Neural progenitor cell (in vitro differentiated cells): ENCODE measurements around the gene TCEANC2. TPM values are rescaled to one million over a fixed set of nuclear protein-coding genes. Genes with fewer than 3 reads are reported as not detected.

Source experiments
- DNase-seq: peaks from one replicate; pipeline ENCODE4 v3.0.0-alpha.2; 2016; ENCODE audit warnings: low spot score
- H2AFZ ChIP-seq: fragments of 200-600 bp; sonication (generic); replicated peaks from 2 replicates; pipeline ENCODE4 v1.6.1; 2016; ENCODE audit warnings: antibody characterized with exemption
- H3F3A ChIP-seq: fragments of 200-600 bp; sonication (generic); 2 replicates; pipeline ENCODE4 v1.6.1; 2016; ENCODE audit warnings: antibody characterized with exemption, low read depth
- H3K27ac ChIP-seq: fragments of 200-600 bp; sonication (generic); 2 replicates; pipeline ENCODE4 v1.5.1; 2016; ENCODE audit warnings: mild to moderate bottlenecking
- H3K27me3 ChIP-seq: fragments of 200-600 bp; sonication (generic); 2 replicates; pipeline ENCODE4 v1.6.1; 2016; ENCODE audit warnings: mild to moderate bottlenecking, moderate library complexity
- H3K36me3 ChIP-seq: fragments of 200-600 bp; sonication (generic); 2 replicates; pipeline ENCODE4 v1.5.1; 2016
- H3K4me1 ChIP-seq: fragments of 200-600 bp; sonication (generic); 2 replicates; pipeline ENCODE4 v1.6.1; 2016; ENCODE audit warnings: mixed run types
- H3K4me2 ChIP-seq: fragments of 200-600 bp; sonication (generic); 2 replicates; pipeline ENCODE4 v1.6.1; 2016
- H3K4me3 ChIP-seq: fragments of 200-600 bp; sonication (generic); 2 replicates; pipeline ENCODE4 v1.5.1; 2016
- H3K79me2 ChIP-seq: fragments of 200-600 bp; sonication (generic); 2 replicates; pipeline ENCODE4 v1.6.1; 2016; ENCODE audit warnings: low read depth
- H3K9ac ChIP-seq: fragments of 200-600 bp; sonication (generic); 2 replicates; pipeline ENCODE4 v1.6.1; 2016
- H3K9me3 ChIP-seq: fragments of 200-600 bp; sonication (generic); 2 replicates; pipeline ENCODE4 v1.5.1; 2016; ENCODE audit warnings: low read depth
- H4K20me1 ChIP-seq: fragments of 200-600 bp; sonication (generic); 2 replicates; pipeline ENCODE4 v1.6.1; 2016; ENCODE audit warnings: low read depth
- H3K27ac Mint-ChIP-seq: 3 replicates; pipeline ENCODE4 v1.8.0; 2021; ENCODE audit warnings: mixed read lengths
- H3K27me3 Mint-ChIP-seq: 2 replicates; pipeline ENCODE4 v1.8.0; 2022; ENCODE audit warnings: low read depth, mild to moderate bottlenecking, inconsistent platforms, moderate library complexity, mixed read lengths; ENCODE audit not compliant: insufficient read depth
- H3K36me3 Mint-ChIP-seq: 3 replicates; pipeline ENCODE4 v1.8.0; 2021; ENCODE audit warnings: mixed read lengths
- H3K4me1 Mint-ChIP-seq: 3 replicates; pipeline ENCODE4 v1.8.0; 2021; ENCODE audit warnings: mixed read lengths
- H3K4me3 Mint-ChIP-seq: 3 replicates; pipeline ENCODE4 v1.8.0; 2021; ENCODE audit warnings: mild to moderate bottlenecking, moderate library complexity, mixed read lengths
- H3K9me3 Mint-ChIP-seq: 3 replicates; pipeline ENCODE4 v1.8.0; 2020; ENCODE audit warnings: mixed read lengths
- EZH2 ChIP-seq: fragments of 200-600 bp; sonication (generic); IDR thresholded peaks from 2 replicates; pipeline ENCODE4 v1.6.1; 2017; ENCODE audit warnings: antibody characterized with exemption, mild to moderate bottlenecking, moderate library complexity
- EZH2phosphoT487 ChIP-seq: fragments of 200-600 bp; sonication (generic); IDR thresholded peaks from 2 replicates; pipeline ENCODE4 v1.6.1; 2017; ENCODE audit warnings: antibody characterized with exemption
- microRNA-seq: library from miRNA; unstranded; fragments of <30 nt; microRNA quantifications from one replicate; pipeline ENCODE4, GENCODE V29; 2016
- small RNA-seq: library from RNA; depleted of rRNA; stranded (forward); fragments of <200 nt; gene quantifications from one replicate; pipeline ENCODE3, GENCODE V24; 2015
- total RNA-seq: library from RNA; depleted of rRNA; stranded (reverse); fragments of >200 nt; gene quantifications from 2 replicates; pipeline ENCODE4 v1.2.3, GENCODE V29; 2015; ENCODE audit warnings: low replicate concordance
- TF ChIP-seq, protein P1 (sequence below): fragments of 200-600 bp; sonication (generic); IDR thresholded peaks from 2 replicates; pipeline ENCODE4 v1.5.1; 2017; ENCODE audit warnings: antibody characterized with exemption, mild to moderate bottlenecking

TCEANC2 gene
- total RNA-seq, 1 donor from 2014 or later, result 11.6 TPM

DNA sequence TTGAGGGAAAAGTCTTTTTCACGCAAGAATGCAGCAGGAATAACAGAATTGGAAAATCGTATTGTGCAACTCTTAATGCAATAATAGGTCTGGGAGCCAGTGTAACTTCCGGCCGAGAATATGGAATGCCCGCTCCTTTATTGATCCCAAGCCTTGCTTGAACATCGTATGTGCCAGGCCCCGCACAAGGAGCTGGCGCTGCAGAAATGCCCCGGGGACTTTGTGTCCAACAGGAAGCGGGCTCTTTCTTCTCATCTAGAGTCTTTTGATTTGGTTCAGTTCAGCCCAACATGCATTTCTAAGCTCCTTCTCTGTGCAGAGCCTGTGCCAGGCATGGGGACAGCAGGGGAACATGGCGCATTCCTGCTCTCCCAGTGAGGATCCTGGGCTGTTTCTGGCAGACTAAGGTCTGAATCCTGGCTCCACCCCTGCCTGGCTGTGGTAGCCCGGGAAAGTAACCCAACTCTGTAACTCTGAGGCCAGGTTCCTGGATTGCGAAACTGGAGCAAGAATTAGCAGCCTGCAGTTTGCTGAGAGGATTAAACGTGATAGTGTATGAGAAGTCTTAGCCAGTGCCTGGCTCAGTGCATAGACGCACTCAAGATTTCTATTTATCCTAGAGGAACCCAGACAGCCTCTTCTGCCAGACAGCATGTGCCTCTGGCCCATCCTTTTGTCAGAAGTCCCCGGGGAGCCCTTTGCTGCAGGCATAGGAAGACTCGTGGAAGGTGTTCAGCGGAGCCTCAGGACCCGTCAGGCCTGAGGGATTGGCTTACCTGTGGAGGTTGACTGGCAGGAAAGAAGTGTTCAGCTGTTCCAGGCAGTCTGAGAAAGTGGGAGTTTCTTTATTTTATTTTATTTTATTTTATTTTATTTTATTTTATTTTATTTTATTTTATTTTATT lies 100.4 kb downstream of the TCEANC2 start:
- peaks cover 5% of the 10 kb centered on the region for H3K27me3 Mint-ChIP-seq
- DNase-seq, result peak; percentile 65
- Histone ChIP-seq H3K79me2 (no peaks in the 10 kb centered on the region), H4K20me1 (no peaks in the 10 kb centered on the region), H3K27me3 (no peaks in the 10 kb centered on the region), H3K9me3 (no peaks in the 10 kb centered on the region), H3K9ac (no peak overlapping the region), H3K36me3 (no peaks in the 10 kb centered on the region), H2AFZ (peak overlapping the region; percentile 89), H3K4me2 (peak overlapping the region; percentile 49), H3K27ac (no peak overlapping the region), H3K4me1 (peaks cover 10% of the 10 kb centered on the region), H3F3A (peaks cover 5% of the 10 kb centered on the region), H3K4me3 (no peak overlapping the region)
- H3K9me3 Mint-ChIP-seq, result no peaks in the 10 kb centered on the region
- H3K27ac Mint-ChIP-seq, result peak overlapping the region; percentile 83
- peaks cover 19% of the 10 kb centered on the region for H3K4me1 Mint-ChIP-seq
- TF ChIP-seq EZH2 (no peak), EZH2phosphoT487 (no peak)
- TF ChIP-seq, protein P1, sequence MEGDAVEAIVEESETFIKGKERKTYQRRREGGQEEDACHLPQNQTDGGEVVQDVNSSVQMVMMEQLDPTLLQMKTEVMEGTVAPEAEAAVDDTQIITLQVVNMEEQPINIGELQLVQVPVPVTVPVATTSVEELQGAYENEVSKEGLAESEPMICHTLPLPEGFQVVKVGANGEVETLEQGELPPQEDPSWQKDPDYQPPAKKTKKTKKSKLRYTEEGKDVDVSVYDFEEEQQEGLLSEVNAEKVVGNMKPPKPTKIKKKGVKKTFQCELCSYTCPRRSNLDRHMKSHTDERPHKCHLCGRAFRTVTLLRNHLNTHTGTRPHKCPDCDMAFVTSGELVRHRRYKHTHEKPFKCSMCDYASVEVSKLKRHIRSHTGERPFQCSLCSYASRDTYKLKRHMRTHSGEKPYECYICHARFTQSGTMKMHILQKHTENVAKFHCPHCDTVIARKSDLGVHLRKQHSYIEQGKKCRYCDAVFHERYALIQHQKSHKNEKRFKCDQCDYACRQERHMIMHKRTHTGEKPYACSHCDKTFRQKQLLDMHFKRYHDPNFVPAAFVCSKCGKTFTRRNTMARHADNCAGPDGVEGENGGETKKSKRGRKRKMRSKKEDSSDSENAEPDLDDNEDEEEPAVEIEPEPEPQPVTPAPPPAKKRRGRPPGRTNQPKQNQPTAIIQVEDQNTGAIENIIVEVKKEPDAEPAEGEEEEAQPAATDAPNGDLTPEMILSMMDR, result no peak
- no peak overlapping the region for H3K4me3 Mint-ChIP-seq
- H3K36me3 Mint-ChIP-seq, result no peaks in the 10 kb centered on the region

Small RNAs within 50 kb of the gene (microRNA-seq; reads per million reads assigned to microRNA genes)
- gene MIR4781, result not detected

Small RNAs within 50 kb of the gene (small RNA-seq; reads per million reads assigned to genes)
- not detected for gene AL353898.1
- gene AL353898.2, result not detected

Other genes with a start within 250 kb of the TCEANC2 start
- 63.6 and 94.3 TPM in 2 replicates for gene NDC1, start 215.3 kb upstream of the TCEANC2 start, total RNA-seq
- gene YIPF1, start 163.8 kb upstream of the TCEANC2 start, total RNA-seq, result 35.7 and 41.2 TPM in 2 replicates
- gene DIO1, start 159.4 kb upstream of the TCEANC2 start, total RNA-seq, result not detected in 2 replicates
- gene IFT25, start 107.9 kb upstream of the TCEANC2 start, total RNA-seq, result 48.4 and 54.0 TPM in 2 replicates
- gene LRRC42, start 107.3 kb upstream of the TCEANC2 start, total RNA-seq, result 69.1 and 74.5 TPM in 2 replicates
- gene LDLRAD1, start 35.4 kb upstream of the TCEANC2 start, total RNA-seq, result not detected in 2 replicates
- gene TMEM59, start 404 bp upstream of the TCEANC2 start, total RNA-seq, result 125 and 139 TPM in 2 replicates
- 0.15 TPM in 1 of 2 replicates, not detected in the other for gene CDCP2, start 99.4 kb downstream of the TCEANC2 start, total RNA-seq
- gene CYB5RL, start 146.4 kb downstream of the TCEANC2 start, total RNA-seq, result 6.4 and 9.0 TPM in 2 replicates
- 60.4 and 93.4 TPM in 2 replicates for gene MRPL37, start 146.6 kb downstream of the TCEANC2 start, total RNA-seq